OCI-LY3 (cell line): ENCODE measurements around the gene PLCB1.

Experiments
- H2AFZ ChIP-seq: fragments of 200-600, 300-600 bp; shearing (Covaris generic); 2 replicates; pipeline ENCODE4 v1.6.0; 2014; ENCODE audit warnings: antibody characterized with exemption, low read depth, low read length
- H3K27ac ChIP-seq: fragments of 200-600, 300-600 bp; sonication (generic); 2 replicates; pipeline ENCODE4 v1.5.1; 2014; ENCODE audit warnings: mild to moderate bottlenecking, low read length, moderate library complexity, mixed read lengths
- H3K27me3 ChIP-seq: fragments of 200-600, 300-600 bp; sonication (generic); 2 replicates; pipeline ENCODE4 v1.6.1; 2014; ENCODE audit warnings: low read depth, low read length, mixed read lengths
- H3K36me3 ChIP-seq: fragments of 200-600, 300-600 bp; sonication (generic); replicated peaks from 2 replicates; pipeline ENCODE3; 2014; ENCODE audit warnings: low read depth, low read length, mixed read lengths
- H3K4me1 ChIP-seq: fragments of 300-600, 200-600 bp; sonication (generic); 2 replicates; pipeline ENCODE4 v1.6.1; 2014; ENCODE audit warnings: low read length, mixed read lengths
- H3K4me2 ChIP-seq: fragments of 200-600, 300-600 bp; sonication (generic); 2 replicates; pipeline ENCODE4 v1.6.1; 2014; ENCODE audit warnings: low read length, mixed read lengths
- H3K4me3 ChIP-seq: fragments of 300-600, 200-600 bp; sonication (generic); 2 replicates; pipeline ENCODE4 v1.5.1; 2014; ENCODE audit warnings: antibody characterized with exemption, mild to moderate bottlenecking, low read length, moderate library complexity
- H3K79me2 ChIP-seq: fragments of 300-600, 200-600 bp; shearing (Covaris generic); 2 replicates; pipeline ENCODE4 v1.6.1; 2014; ENCODE audit warnings: mild to moderate bottlenecking, low read length, mixed read lengths
- H3K9ac ChIP-seq: fragments of 300-600, 200-600 bp; shearing (Covaris generic); 2 replicates; pipeline ENCODE4 v1.6.0; 2014; ENCODE audit warnings: mild to moderate bottlenecking, low read length, moderate library complexity
- H3K9me3 ChIP-seq: fragments of 200-600, 300-600 bp; shearing (Covaris generic); 2 replicates; pipeline ENCODE4 v1.6.1; 2014; ENCODE audit warnings: low read length, mixed read lengths; ENCODE audit not compliant: insufficient read depth
- H4K20me1 ChIP-seq: fragments of 200-600, 300-600 bp; sonication (generic); 2 replicates; pipeline ENCODE4 v1.6.1; 2016; ENCODE audit warnings: low read length, mixed read lengths; ENCODE audit not compliant: insufficient read depth
- EZH2phosphoT487 ChIP-seq: fragments of 200-600 bp; shearing (Covaris generic); IDR thresholded peaks from 2 replicates; pipeline ENCODE4 v1.6.1; 2018; ENCODE audit warnings: antibody characterized with exemption, mixed run types, low read depth
- TF ChIP-seq, protein P1 (sequence below): fragments of 200-600, 300-600 bp; sonication (generic); IDR thresholded peaks from 2 replicates; pipeline ENCODE4 v1.5.1; 2014; ENCODE audit warnings: antibody characterized with exemption, low read length, low read depth

Gene PLCB1

DNA sequence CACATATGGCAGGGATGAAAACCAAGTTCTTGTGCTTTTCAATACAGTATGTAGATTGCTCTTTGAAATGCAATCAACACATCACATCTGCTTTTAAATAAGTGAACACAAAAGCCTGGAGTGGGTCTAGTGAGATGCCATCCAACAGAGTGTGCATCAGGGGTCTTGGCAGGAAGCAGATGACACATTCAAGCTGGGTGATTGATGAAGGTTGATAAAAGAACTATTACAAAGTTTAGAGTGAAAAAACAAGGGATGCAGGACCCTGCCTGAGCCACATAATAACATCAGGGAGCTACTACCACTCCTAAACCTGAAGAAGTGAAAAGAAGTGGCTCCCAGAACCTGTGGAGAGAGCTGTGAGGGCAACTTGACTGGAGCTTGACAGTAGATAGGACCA, 16.6 kb upstream of the PLCB1 start:
- no peak overlapping the region for H3K4me2 ChIP-seq
- H3K27ac ChIP-seq = no peak overlapping the region
- H3K9ac ChIP-seq = no peak overlapping the region
- TF ChIP-seq, protein P1, sequence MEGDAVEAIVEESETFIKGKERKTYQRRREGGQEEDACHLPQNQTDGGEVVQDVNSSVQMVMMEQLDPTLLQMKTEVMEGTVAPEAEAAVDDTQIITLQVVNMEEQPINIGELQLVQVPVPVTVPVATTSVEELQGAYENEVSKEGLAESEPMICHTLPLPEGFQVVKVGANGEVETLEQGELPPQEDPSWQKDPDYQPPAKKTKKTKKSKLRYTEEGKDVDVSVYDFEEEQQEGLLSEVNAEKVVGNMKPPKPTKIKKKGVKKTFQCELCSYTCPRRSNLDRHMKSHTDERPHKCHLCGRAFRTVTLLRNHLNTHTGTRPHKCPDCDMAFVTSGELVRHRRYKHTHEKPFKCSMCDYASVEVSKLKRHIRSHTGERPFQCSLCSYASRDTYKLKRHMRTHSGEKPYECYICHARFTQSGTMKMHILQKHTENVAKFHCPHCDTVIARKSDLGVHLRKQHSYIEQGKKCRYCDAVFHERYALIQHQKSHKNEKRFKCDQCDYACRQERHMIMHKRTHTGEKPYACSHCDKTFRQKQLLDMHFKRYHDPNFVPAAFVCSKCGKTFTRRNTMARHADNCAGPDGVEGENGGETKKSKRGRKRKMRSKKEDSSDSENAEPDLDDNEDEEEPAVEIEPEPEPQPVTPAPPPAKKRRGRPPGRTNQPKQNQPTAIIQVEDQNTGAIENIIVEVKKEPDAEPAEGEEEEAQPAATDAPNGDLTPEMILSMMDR = no peak
- TF ChIP-seq EZH2phosphoT487 = no peak
- H2AFZ ChIP-seq = no peak overlapping the region
- no peaks in the 10 kb centered on the region for H3K4me1 ChIP-seq
- H3K79me2 ChIP-seq = no peaks in the 10 kb centered on the region
- H3K36me3 ChIP-seq = no peaks in the 10 kb centered on the region
- H4K20me1 ChIP-seq = no peaks in the 10 kb centered on the region
- H3K27me3 ChIP-seq = no peaks in the 10 kb centered on the region
- H3K4me3 ChIP-seq = no peak overlapping the region
- H3K9me3 ChIP-seq = 0 out of 2 replicates have a peak, but pooled peaks cover 3% of the 10 kb centered on the region

DNA sequence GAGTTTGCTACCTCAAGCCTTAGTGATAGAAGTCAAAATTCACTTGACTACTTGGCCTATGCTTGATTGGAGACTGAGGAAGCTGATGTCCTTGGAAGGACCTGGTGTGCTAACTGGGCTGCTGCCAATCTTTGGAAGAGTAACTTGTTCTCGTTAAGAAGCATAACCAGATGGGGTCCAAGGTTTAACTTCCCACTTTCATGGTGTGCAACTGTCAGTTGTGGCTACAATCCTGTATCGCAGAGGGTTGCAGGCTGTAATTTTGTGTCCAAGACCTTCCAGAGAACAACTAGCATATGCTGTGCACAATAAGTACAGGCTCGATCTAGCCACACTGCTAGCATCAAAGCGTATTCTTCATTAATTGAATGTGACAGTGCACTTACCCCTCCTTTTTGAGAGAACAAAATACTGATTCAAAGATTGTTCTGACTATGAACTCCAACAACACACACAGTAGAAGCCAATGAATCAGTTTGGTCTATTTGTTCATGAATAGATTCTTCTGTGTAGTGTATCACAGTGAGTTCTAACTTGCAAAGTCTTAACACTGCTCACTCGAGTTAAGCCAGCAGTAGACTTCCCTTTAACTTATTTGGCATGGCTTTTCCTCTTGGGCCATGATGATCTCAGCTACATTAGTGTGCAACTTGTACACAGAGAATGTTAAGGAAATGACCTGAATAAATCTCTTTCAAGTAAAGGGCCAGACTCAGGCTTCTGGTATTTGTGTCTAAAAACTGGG, 15.8 kb upstream of the PLCB1 start:
- Histone ChIP-seq H4K20me1 (no peaks in the 10 kb centered on the region), H3K4me3 (no peak overlapping the region), H3K27me3 (0 out of 2 replicates have a peak, but pooled peaks cover 2% of the 10 kb centered on the region), H3K27ac (no peak overlapping the region), H3K4me2 (no peak overlapping the region), H3K9me3 (0 out of 2 replicates have a peak, but pooled peaks cover 3% of the 10 kb centered on the region), H3K36me3 (no peaks in the 10 kb centered on the region), H3K79me2 (no peaks in the 10 kb centered on the region), H2AFZ (no peak overlapping the region), H3K4me1 (no peaks in the 10 kb centered on the region), H3K9ac (no peak overlapping the region)
- no peak for TF ChIP-seq EZH2phosphoT487
- TF ChIP-seq, protein P1 = no peak

DNA sequence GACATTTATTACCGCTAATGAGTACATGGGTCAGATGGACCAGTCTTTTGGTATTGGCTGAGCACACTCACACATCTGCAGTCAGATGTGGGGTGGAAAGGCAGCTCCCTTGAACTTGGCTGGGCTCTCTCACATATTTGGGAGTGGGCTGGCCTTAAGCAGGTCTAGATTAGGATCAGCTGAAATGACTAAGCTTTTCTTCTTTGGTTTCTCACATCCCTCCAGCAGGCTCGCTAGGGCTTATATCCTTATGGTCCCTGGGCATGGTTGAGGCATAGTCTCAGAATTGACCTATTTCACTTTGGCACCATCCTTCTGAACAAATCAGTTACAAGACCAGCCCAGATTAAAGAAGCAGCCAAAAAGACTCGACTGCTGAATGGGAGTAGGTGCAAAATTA, 14.4 kb upstream of the PLCB1 start:
- H3K27ac ChIP-seq = no peak overlapping the region
- no peak overlapping the region for H2AFZ ChIP-seq
- H3K4me3 ChIP-seq = no peak overlapping the region
- no peak for TF ChIP-seq EZH2phosphoT487
- TF ChIP-seq, protein P1 = no peak
- 0 out of 2 replicates have a peak, but pooled peaks cover 3% of the 10 kb centered on the region for H3K9me3 ChIP-seq
- H3K4me1 ChIP-seq = no peaks in the 10 kb centered on the region
- H4K20me1 ChIP-seq = no peaks in the 10 kb centered on the region
- no peaks in the 10 kb centered on the region for H3K79me2 ChIP-seq
- H3K4me2 ChIP-seq = no peak overlapping the region
- H3K9ac ChIP-seq = no peak overlapping the region
- 0 out of 2 replicates have a peak, but pooled peaks cover 2% of the 10 kb centered on the region for H3K27me3 ChIP-seq
- H3K36me3 ChIP-seq = no peaks in the 10 kb centered on the region

DNA sequence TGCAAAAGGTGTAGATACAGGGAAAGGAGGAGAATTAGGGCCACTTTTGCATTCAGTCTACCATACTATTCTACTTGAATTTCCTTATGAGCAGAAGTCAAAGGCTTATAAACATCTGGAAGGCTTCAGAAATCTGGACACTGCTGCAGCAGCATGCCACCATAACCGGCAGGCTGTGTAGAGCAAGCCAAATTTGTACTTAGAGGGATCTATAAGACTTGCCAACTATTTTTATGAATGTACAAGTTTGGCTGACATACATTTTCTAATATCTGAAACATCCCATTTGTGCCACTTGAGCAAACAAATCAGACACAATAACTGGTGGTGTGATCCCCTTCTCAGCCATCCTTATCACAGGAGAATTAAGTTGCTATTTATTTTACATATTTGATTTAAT, 14.0 kb upstream of the PLCB1 start:
- Histone ChIP-seq H4K20me1 (no peaks in the 10 kb centered on the region), H3K79me2 (no peaks in the 10 kb centered on the region), H2AFZ (no peak overlapping the region), H3K27me3 (0 out of 2 replicates have a peak, but pooled peaks cover 2% of the 10 kb centered on the region), H3K9ac (no peak overlapping the region), H3K4me1 (no peaks in the 10 kb centered on the region), H3K9me3 (0 out of 2 replicates have a peak, but pooled peaks cover 3% of the 10 kb centered on the region), H3K27ac (no peak overlapping the region), H3K36me3 (no peaks in the 10 kb centered on the region), H3K4me3 (no peak overlapping the region), H3K4me2 (no peak overlapping the region)
- TF ChIP-seq EZH2phosphoT487 = no peak
- TF ChIP-seq, protein P1 = no peak
